Stomach (tissue), 19 donors: ENCODE data around the gene ITGAV. TPM values are rescaled to one million over a fixed set of nuclear protein-coding genes. Genes with fewer than 3 reads are reported as not detected.

Experiments used
- DNase-seq, 2 donors: peaks; one replicate each; pipeline versions ENCODE4 v3.0.0 to v3.0.0-alpha.2; 2013 to 2019
- H3K27ac ChIP-seq, 5 donors: fragments of 200-600 bp in 4 of 5; sonication (generic) in 4 of 5; one replicate each; pipeline ENCODE4 v1.5.1; 2013 to 2019; ENCODE audit warnings: mild to moderate bottlenecking in 1 of 5, moderate library complexity in 1 of 5
- H3K27me3 ChIP-seq, 3 donors: fragments of 200-600 bp; sonication (generic); one replicate each; pipeline ENCODE4 v1.5.1; 2017 to 2019; ENCODE audit warnings: mixed run types in 1 of 3
- H3K36me3 ChIP-seq, 4 donors: fragments of 200-600 bp; sonication (generic); 1 replicate in 3 of 4; 2 replicates in 1 of 4; pipeline ENCODE4 v1.5.1; 2016 to 2019
- H3K4me1 ChIP-seq, 4 donors: fragments of 200-600 bp; sonication (generic); one replicate each; pipeline ENCODE4 v1.5.1; 2016 to 2019
- H3K4me3 ChIP-seq, 4 donors: fragments of 200-600 bp; sonication (generic) in 3 of 4; one replicate each; pipeline ENCODE4 v1.5.1; 2016 to 2019; ENCODE audit warnings: mild to moderate bottlenecking in 1 of 4
- H3K9me3 ChIP-seq, 4 donors: fragments of 200-600 bp; sonication (generic); one replicate each; pipeline ENCODE4 v1.5.1; 2016 to 2019
- CTCF ChIP-seq, 7 experiments: fragments of 450-650 bp in 4 of 7; fragments of 200-600 bp in 3 of 7; sonication (generic) in 3 of 7; IDR thresholded peaks; one replicate each; pipeline ENCODE4 v1.5.1; 2016 to 2019; ENCODE audit warnings: antibody characterized with exemption in 7 of 7, control low read depth in 2 of 7, mild to moderate bottlenecking in 1 of 7
- EP300 ChIP-seq: sonication (generic); formaldehyde crosslinking; IDR thresholded peaks from one replicate; pipeline ENCODE4 v1.6.1; 2017; ENCODE audit warnings: antibody characterized with exemption
- POLR2A ChIP-seq, 4 donors: fragments of 450-650 bp; IDR thresholded peaks; one replicate each; pipeline ENCODE4 v1.6.1; 2016; ENCODE audit warnings: antibody characterized with exemption in 4 of 4, control low read depth in 2 of 4, mild to moderate bottlenecking in 1 of 4, moderate library complexity in 1 of 4
- POLR2AphosphoS5 ChIP-seq, 3 donors: sonication (generic); formaldehyde crosslinking; IDR thresholded peaks; one replicate each; pipeline ENCODE4 v1.6.1; 2016; ENCODE audit warnings: antibody characterized with exemption in 3 of 3
- WGBS, 5 donors: extraction: QIAGEN DNeasy Blood & Tissue Kit in 3 of 5; methylation state at CpG; one replicate each; pipeline versions ENCODE4 v1.1.5 to v1.1.7; 2013 to 2018; 5-methylcytosine and 5-hydroxymethylcytosine counted together
- intact Hi-C: fragments of 100-400 bp; cut with DNase I; formaldehyde crosslinking; loops from one replicate; pipeline ENCODE4 v1.15.1; 2023; ENCODE audit warnings: low total_unique reads
- long read RNA-seq, 10 donors: transcript quantifications; one replicate each; lab custom pipeline, GENCODE V29; 2026
- polyA plus RNA-seq, 3 donors: library from polyadenylated mRNA; stranded (reverse); fragments of 200-250 nt; gene quantifications; one replicate each; pipeline ENCODE4 v1.2.3, GENCODE V29; 2013
- total RNA-seq, 5 donors: library from RNA; depleted of rRNA; stranded (reverse); fragments of >200 nt; gene quantifications; one replicate each; pipeline versions ENCODE4 v1.1.0 to v1.2.3, GENCODE V29; 2014 to 2016
- donor health status: healthy with polysubstance abuse.
- donor health status: Bipolar disorder and iron deficiency.
- donor health status: healthy.

Gene ITGAV
- total RNA-seq (100 to 1,000 TPM in 4 of 5 donors, 10 to 100 TPM in 1; 46.9 to 393 (median 129) TPM), polyA plus RNA-seq (10 to 100 TPM in 2 of 3 donors, 1 to 10 TPM in 1; 7.8 to 14.2 (median 11.7) TPM)
- long read RNA-seq, donor 1, full-length matches to known transcripts = 1 of 1 reads
- long read RNA-seq, donor 1, partial matches to known transcripts = 0 of 1 reads
- long read RNA-seq, donor 1, other reads (novel, unspliced or antisense) = 0 of 1 reads
- long read RNA-seq, donor 2, full-length matches to known transcripts = 1 of 1 reads
- long read RNA-seq, donor 2, partial matches to known transcripts = 0 of 1 reads
- long read RNA-seq, donor 2, other reads (novel, unspliced or antisense) = 0 of 1 reads
- long read RNA-seq, donor 3, full-length matches to known transcripts = 2 of 2 reads
- long read RNA-seq, donor 3, partial matches to known transcripts = 0 of 2 reads
- long read RNA-seq, donor 3, other reads (novel, unspliced or antisense) = 0 of 2 reads
- long read RNA-seq, donor 4 = 0 reads
- long read RNA-seq, donor 5, full-length matches to known transcripts = 2 of 2 reads
- long read RNA-seq, donor 5, partial matches to known transcripts = 0 of 2 reads
- long read RNA-seq, donor 5, other reads (novel, unspliced or antisense) = 0 of 2 reads
- long read RNA-seq, donor 6 = 0 reads
- long read RNA-seq, donor 7, full-length matches to known transcripts = 2 of 2 reads
- long read RNA-seq, donor 7, partial matches to known transcripts = 0 of 2 reads
- long read RNA-seq, donor 7, other reads (novel, unspliced or antisense) = 0 of 2 reads
- long read RNA-seq, donor 8, full-length matches to known transcripts = 6 of 23 reads
- long read RNA-seq, donor 8, partial matches to known transcripts = 17 of 23 reads
- long read RNA-seq, donor 8, other reads (novel, unspliced or antisense) = 0 of 23 reads
- long read RNA-seq, donor 9, partial matches to known transcripts = 8 of 8 reads
- long read RNA-seq, donor 9, other reads (novel, unspliced or antisense) = 0 of 8 reads
- long read RNA-seq, donor 10, full-length matches to known transcripts = 2 of 2 reads
- long read RNA-seq, donor 10, partial matches to known transcripts = 0 of 2 reads
- long read RNA-seq, donor 10, other reads (novel, unspliced or antisense) = 0 of 2 reads

- peak; percentile 95 to 97 for DNase-seq
- Histone ChIP-seq H3K27ac (peak within 1 kb of the TSS; percentile 95 to 99 (median 97)), H3K4me3 (peak within 1 kb of the TSS; percentile 77 to 90 (median 81)), H3K9me3 (no peaks in the 10 kb centered on the region), H3K27me3 (no peaks in the 10 kb centered on the region), H3K36me3 (no peaks in the 10 kb centered on the region), H3K4me1 (peaks cover 7 to 47% (median 30%) of the 10 kb centered on the region in 4 donors)
- TF ChIP-seq CTCF (IDR thresholded peaks at IDR 0.05) (no peak), POLR2AphosphoS5 (IDR thresholded peaks at IDR 0.05) (peak; percentile 45 to 97 (median 97)), EP300 (no peak), POLR2A (IDR thresholded peaks at IDR 0.05) (peak in 2 of 4 donors; percentile 56 to 93)
- WGBS, 5 donors = 0 to 1% (median 0%) methylated on average over 22 to 71 of the region's 71 CpGs
- intact Hi-C loops = no loop called here
Measured at GRCh38 chr2:186589612-186590349, at the start of gene ITGAV. Gene ITGAV, plus strand, starts transcription at chr2:186590056. Its CDS starts 283 bp downstream, at chr2:186590339.

GRCh38 chr2:186540941-186541340, 48.9 kb upstream of the ITGAV start:
- no peak for TF ChIP-seq EP300
- H3K27ac ChIP-seq = no peak overlapping the region
- 82 to 92% (median 87%) methylated on average over 4 of the region's 4 CpGs for WGBS, 5 donors
- no peaks in the 10 kb centered on the region for H3K36me3 ChIP-seq
- no peak overlapping the region for H3K4me3 ChIP-seq
- H3K4me1 ChIP-seq = peaks cover 9 to 29% (median 16%) of the 10 kb centered on the region in 4 donors
- H3K27me3 ChIP-seq = no peaks in the 10 kb centered on the region
- intact Hi-C loops = no loop called here
- H3K9me3 ChIP-seq = no peaks in the 10 kb centered on the region
- DNase-seq = no peak

GRCh38 chr2:186542002-186542401, 47.9 kb upstream of the ITGAV start:
- WGBS, 5 donors = 77 to 89% (median 86%) methylated on average over 4 of the region's 4 CpGs
- intact Hi-C loops = no loop called here
- DNase-seq = no peak

More at GRCh38 chr2:186542002-186542401, 47.9 kb upstream of the ITGAV start:
- no peaks in the 10 kb centered on the region for H3K9me3 ChIP-seq
- H3K36me3 ChIP-seq = no peaks in the 10 kb centered on the region
- no peak overlapping the region for H3K27ac ChIP-seq
- peaks cover 9 to 39% (median 16%) of the 10 kb centered on the region in 4 donors for H3K4me1 ChIP-seq
- TF ChIP-seq CTCF (IDR thresholded peaks at IDR 0.05) (no peak), POLR2A (IDR thresholded peaks at IDR 0.05) (no peak), EP300 (no peak), POLR2AphosphoS5 (IDR thresholded peaks at IDR 0.05) (no peak)
- no peaks in the 10 kb centered on the region for H3K27me3 ChIP-seq
- H3K4me3 ChIP-seq = no peak overlapping the region
